Measurements from ENCODE around the gene YJEFN3. TPM values are rescaled to one million over a fixed set of nuclear protein-coding genes. Genes with fewer than 3 reads are reported as not detected.

YJEFN3 gene
- total RNA-seq, 1 experiment from 2014 or later, result 6.1 TPM

DNA sequence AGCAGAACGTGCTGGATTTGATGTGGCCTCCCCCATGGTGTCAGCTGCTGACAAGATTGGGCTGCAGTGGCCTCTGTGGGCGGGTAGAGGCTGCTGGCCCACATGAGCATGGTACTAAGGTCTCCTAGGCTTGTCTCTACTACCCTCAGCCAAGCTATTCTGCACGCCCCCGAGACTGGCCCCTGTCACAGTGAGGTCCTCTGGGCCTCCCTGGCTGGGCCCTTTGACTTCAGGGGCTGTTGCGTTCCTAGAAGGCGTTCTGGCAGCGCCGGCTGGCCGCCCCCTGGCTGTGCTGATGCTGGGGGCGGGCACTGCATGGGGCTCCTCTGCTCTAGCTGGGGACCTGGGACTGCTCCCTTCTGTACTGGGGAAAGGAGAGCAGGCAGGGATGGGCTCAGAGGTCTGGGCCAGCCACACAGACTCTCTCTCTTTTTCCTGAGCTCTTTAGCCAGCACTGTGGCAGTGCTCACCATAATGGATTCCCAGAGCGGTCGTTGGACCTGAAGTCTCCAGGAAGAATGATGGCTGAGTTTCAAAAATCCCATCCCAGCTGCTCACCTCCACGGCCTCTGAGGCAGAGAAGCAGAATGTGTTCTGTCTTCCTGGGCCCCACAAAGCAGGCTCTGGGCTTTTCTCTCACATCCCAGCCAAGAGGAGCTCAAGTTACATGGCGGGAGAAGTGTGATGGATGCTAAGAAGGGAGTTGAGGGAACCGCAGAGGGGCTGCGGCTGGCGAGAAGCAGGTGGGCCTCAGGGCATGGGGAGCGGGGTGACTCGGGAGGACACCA, 45.7 kb upstream of the YJEFN3 start:
- Histone ChIP-seq H3K4me1 (ENCODE audit: control insufficient read depth, insufficient read depth, low read length) (peaks cover 18% of the 10 kb centered on the region), H3K27me3 (ENCODE audit: control insufficient read depth, insufficient read depth, low read length) (no peaks in the 10 kb centered on the region), H3K9me3 (ENCODE audit: control insufficient read depth, insufficient read depth, low read depth, low read length) (no peaks in the 10 kb centered on the region), H3K36me3 (ENCODE audit: control insufficient read depth, insufficient read depth, low read length) (no peaks in the 10 kb centered on the region), H3K4me3 (ENCODE audit: low read depth in 2 of 2, low read length in 2 of 2) (no peak overlapping the region), H3K27ac (ENCODE audit: low read length) (no peak overlapping the region)
- in situ Hi-C loops (cut with HindIII; ENCODE audit: low pct_unique_long_range_greater_than_20kb, low sequenced_read_pairs) (no loop called here), intact Hi-C loops (cut with micrococcal nuclease; ENCODE audit: unreplicated experiment) (no loop called here)
- POLR2A ChIA-PET, result no interaction called here
- DNase-seq (ENCODE audit: low read depth, low spot score), result no peak
- no peak for TF ChIP-seq TCF7L2 (IDR thresholded peaks at IDR 0.05; ENCODE audit: low read depth, low read length)
- no peak for TF ChIP-seq SIN3A (IDR thresholded peaks at IDR 0.05; ENCODE audit: borderline replicate concordance, insufficient read depth, low read depth, low read length)
- TF ChIP-seq, protein P1, sequence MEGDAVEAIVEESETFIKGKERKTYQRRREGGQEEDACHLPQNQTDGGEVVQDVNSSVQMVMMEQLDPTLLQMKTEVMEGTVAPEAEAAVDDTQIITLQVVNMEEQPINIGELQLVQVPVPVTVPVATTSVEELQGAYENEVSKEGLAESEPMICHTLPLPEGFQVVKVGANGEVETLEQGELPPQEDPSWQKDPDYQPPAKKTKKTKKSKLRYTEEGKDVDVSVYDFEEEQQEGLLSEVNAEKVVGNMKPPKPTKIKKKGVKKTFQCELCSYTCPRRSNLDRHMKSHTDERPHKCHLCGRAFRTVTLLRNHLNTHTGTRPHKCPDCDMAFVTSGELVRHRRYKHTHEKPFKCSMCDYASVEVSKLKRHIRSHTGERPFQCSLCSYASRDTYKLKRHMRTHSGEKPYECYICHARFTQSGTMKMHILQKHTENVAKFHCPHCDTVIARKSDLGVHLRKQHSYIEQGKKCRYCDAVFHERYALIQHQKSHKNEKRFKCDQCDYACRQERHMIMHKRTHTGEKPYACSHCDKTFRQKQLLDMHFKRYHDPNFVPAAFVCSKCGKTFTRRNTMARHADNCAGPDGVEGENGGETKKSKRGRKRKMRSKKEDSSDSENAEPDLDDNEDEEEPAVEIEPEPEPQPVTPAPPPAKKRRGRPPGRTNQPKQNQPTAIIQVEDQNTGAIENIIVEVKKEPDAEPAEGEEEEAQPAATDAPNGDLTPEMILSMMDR (IDR thresholded peaks at IDR 0.05), result no peak
- TF ChIP-seq POLR2AphosphoS5 (IDR thresholded peaks at IDR 0.05; ENCODE audit: low read depth, low read length), result no peak
- TF ChIP-seq, protein P2, sequence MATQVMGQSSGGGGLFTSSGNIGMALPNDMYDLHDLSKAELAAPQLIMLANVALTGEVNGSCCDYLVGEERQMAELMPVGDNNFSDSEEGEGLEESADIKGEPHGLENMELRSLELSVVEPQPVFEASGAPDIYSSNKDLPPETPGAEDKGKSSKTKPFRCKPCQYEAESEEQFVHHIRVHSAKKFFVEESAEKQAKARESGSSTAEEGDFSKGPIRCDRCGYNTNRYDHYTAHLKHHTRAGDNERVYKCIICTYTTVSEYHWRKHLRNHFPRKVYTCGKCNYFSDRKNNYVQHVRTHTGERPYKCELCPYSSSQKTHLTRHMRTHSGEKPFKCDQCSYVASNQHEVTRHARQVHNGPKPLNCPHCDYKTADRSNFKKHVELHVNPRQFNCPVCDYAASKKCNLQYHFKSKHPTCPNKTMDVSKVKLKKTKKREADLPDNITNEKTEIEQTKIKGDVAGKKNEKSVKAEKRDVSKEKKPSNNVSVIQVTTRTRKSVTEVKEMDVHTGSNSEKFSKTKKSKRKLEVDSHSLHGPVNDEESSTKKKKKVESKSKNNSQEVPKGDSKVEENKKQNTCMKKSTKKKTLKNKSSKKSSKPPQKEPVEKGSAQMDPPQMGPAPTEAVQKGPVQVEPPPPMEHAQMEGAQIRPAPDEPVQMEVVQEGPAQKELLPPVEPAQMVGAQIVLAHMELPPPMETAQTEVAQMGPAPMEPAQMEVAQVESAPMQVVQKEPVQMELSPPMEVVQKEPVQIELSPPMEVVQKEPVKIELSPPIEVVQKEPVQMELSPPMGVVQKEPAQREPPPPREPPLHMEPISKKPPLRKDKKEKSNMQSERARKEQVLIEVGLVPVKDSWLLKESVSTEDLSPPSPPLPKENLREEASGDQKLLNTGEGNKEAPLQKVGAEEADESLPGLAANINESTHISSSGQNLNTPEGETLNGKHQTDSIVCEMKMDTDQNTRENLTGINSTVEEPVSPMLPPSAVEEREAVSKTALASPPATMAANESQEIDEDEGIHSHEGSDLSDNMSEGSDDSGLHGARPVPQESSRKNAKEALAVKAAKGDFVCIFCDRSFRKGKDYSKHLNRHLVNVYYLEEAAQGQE (IDR thresholded peaks at IDR 0.05; ENCODE audit: insufficient read depth in 1 of 2, low read depth in 2 of 2, low read length in 1 of 2), result no peak
- no TSS peak for BruUV-seq (replicated peaks)
- ATAC-seq, result no peak
- CTCF ChIA-PET, result no interaction called here

DNA sequence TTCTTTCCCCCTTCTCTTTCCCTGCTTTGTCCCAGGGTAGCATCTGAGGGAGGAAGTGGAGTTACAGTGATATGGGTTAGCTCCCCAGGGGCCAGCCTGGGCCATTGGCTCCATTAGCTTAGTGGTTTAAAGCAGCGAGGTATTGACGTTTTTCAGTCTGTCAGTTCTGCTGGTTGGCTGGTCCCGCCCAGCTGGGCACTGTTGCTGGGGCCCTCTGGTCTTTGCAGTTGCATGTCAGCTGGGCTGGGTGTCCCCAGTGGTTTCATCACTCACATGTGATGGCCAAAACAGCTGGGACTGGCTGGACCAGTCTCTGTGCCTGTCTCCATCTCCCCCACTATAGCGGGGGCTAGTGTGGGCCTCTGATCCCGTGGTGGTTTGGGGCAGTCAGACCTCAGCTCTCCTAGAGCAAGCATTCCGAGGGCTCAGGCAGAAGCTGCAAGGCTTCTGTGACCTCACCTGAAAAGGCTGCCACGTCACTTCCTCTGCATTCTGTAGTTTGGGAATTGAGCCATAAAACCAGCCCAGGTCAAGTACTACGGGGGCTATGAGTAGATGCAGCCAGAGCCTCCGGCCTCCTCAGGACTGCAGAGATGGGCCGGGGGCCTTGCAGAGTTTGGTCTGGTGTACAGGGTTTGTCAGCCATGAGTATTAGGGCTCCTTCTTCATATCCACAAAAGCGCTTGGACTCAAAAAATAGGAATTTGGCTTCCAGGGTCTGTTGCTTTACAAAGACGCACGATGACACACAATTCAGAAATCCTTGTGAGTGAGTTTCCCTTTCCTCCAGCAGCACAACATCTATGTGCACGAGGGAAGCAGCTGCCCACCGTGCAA, 43.3 kb upstream of the YJEFN3 start:
- Histone ChIP-seq H3K4me3 (ENCODE audit: low read depth in 2 of 2, low read length in 2 of 2) (no peak overlapping the region), H3K9me3 (ENCODE audit: control insufficient read depth, insufficient read depth, low read depth, low read length) (no peaks in the 10 kb centered on the region), H3K36me3 (ENCODE audit: control insufficient read depth, insufficient read depth, low read length) (no peaks in the 10 kb centered on the region), H3K4me1 (ENCODE audit: control insufficient read depth, insufficient read depth, low read length) (peaks cover 41% of the 10 kb centered on the region), H3K27ac (ENCODE audit: low read length) (no peak overlapping the region), H3K27me3 (ENCODE audit: control insufficient read depth, insufficient read depth, low read length) (no peaks in the 10 kb centered on the region)
- ATAC-seq (no peak), DNase-seq (ENCODE audit: low read depth, low spot score) (no peak)
- in situ Hi-C loops (cut with HindIII; ENCODE audit: low pct_unique_long_range_greater_than_20kb, low sequenced_read_pairs) (no loop called here), intact Hi-C loops (cut with micrococcal nuclease; ENCODE audit: unreplicated experiment) (loop anchor here (5.0 kb wide), 1 partner anchor 118 kb away; no protein-coding TSS in a partner anchor)
- CTCF ChIA-PET, result no interaction called here
- no peak for TF ChIP-seq POLR2AphosphoS5 (IDR thresholded peaks at IDR 0.05; ENCODE audit: low read depth, low read length)
- no peak for TF ChIP-seq TCF7L2 (IDR thresholded peaks at IDR 0.05; ENCODE audit: low read depth, low read length)
- TF ChIP-seq, protein P1 (IDR thresholded peaks at IDR 0.05), result no peak
- TF ChIP-seq, protein P2 (IDR thresholded peaks at IDR 0.05; ENCODE audit: insufficient read depth in 1 of 2, low read depth in 2 of 2, low read length in 1 of 2), result no peak
- no peak for TF ChIP-seq SIN3A (IDR thresholded peaks at IDR 0.05; ENCODE audit: borderline replicate concordance, insufficient read depth, low read depth, low read length)
- POLR2A ChIA-PET, result interaction anchor here (0.6 to 1.0 kb wide), 2 partner anchors 17 to 100 kb away, joined by 3 to 4 read pairs; no protein-coding TSS in a partner anchor
- BruUV-seq (replicated peaks), result no TSS peak
